ENCODE measurements around the gene ARSK.
"Not testable (repeated sequence)": the region's sequence is repeated elsewhere in the genome, so short reads cannot be mapped to it uniquely, and the experiment has no call there.

ARSK gene

DNA sequence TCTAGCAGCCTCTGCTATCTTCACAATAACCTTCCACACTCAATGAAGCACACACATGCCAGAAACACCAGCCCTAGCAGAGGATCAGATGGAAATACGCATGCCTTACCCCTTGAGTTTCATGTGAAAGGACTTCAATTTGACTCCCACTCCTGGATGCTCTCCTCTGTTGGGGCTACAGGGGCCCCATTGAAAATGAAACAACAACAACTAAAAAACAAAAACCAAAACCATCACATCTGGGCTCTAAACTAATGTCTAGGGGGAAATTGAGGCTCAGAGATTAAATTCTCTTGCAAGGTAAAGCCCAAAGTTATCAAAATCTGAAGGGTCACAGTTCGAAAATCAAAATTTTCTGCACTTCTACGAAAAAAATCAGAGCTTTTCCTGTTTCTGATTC, 83.7 kb downstream of the ARSK start:
- Histone ChIP-seq H3K9ac (ENCODE audit: low read length) (no peak overlapping the region), H3K27me3 (ENCODE audit: control insufficient read depth in 1 of 2, insufficient read depth in 2 of 2, low read length in 2 of 2) (no peaks in the 10 kb centered on the region), H3K4me1 (ENCODE audit: insufficient read depth, low read length) (no peaks in the 10 kb centered on the region), H3K27ac (ENCODE audit: low read depth, low read length) (no peak overlapping the region), H3K36me3 (ENCODE audit: insufficient read depth, low read length) (no peaks in the 10 kb centered on the region), H3K4me3 (ENCODE audit: low read depth in 1 of 2, low read length in 2 of 2) (no peak overlapping the region), H3K9me3 (ENCODE audit: low read length) (no peaks in the 10 kb centered on the region)

DNA sequence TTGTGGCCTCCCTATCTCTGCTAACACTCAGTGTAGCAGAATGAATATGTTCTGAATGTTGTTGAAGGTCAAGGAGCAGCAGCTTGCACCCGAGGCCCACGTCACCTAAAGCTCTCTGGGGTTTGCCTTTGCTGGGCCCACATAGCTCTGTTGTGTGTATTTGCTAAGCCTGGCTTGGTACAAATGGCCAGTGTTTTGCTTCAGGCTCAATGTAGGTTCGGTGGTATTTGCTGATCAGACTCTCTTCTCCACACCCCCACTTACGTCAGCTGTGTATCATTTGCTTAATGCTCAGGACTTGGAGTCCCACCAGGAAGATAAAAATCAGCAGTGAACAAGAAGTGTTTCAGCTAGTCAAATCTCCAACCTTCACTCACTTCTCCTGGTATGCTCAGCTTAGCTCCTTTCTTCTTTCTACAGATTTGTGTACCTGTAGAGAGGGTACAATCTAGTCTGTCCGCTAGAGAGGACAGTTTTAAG, 86.9 kb downstream of the ARSK start:
- Histone ChIP-seq H3K4me3 (ENCODE audit: low read depth in 1 of 2, low read length in 2 of 2) (no peak overlapping the region), H3K27me3 (ENCODE audit: control insufficient read depth in 1 of 2, insufficient read depth in 2 of 2, low read length in 2 of 2) (no peaks in the 10 kb centered on the region), H3K9ac (ENCODE audit: low read length) (no peak overlapping the region), H3K27ac (ENCODE audit: low read depth, low read length) (no peak overlapping the region), H3K9me3 (ENCODE audit: low read length) (no peaks in the 10 kb centered on the region), H3K4me1 (ENCODE audit: insufficient read depth, low read length) (peaks cover 8% of the 10 kb centered on the region), H3K36me3 (ENCODE audit: insufficient read depth, low read length) (no peaks in the 10 kb centered on the region)

DNA sequence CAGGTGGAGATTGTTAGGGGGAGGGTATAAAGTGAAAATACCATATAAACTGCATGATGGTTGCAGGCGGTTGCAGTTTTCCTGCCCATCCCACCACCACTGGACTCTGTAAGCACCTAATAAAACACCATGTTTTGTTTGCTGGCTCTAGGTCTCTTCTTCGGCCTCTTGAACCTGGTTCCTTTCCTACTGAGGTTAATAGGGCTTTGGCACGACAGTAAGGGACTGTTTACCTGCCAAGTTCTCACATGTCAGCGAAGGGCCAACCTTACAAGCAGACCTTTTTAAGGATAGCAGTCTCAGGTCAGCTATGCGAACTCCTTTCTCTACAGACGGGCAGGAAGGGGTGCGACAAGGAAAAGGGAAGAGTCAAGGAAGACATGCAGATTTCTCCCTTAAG, 88.3 kb downstream of the ARSK start:
- Histone ChIP-seq H3K9ac (ENCODE audit: low read length) (no peak overlapping the region), H3K4me3 (ENCODE audit: low read depth in 1 of 2, low read length in 2 of 2) (no peak overlapping the region), H3K36me3 (ENCODE audit: insufficient read depth, low read length) (no peaks in the 10 kb centered on the region), H3K4me1 (ENCODE audit: insufficient read depth, low read length) (peaks cover 8% of the 10 kb centered on the region), H3K27me3 (ENCODE audit: control insufficient read depth in 1 of 2, insufficient read depth in 2 of 2, low read length in 2 of 2) (no peaks in the 10 kb centered on the region), H3K27ac (ENCODE audit: low read depth, low read length) (no peak overlapping the region), H3K9me3 (ENCODE audit: low read length) (no peaks in the 10 kb centered on the region)

DNA sequence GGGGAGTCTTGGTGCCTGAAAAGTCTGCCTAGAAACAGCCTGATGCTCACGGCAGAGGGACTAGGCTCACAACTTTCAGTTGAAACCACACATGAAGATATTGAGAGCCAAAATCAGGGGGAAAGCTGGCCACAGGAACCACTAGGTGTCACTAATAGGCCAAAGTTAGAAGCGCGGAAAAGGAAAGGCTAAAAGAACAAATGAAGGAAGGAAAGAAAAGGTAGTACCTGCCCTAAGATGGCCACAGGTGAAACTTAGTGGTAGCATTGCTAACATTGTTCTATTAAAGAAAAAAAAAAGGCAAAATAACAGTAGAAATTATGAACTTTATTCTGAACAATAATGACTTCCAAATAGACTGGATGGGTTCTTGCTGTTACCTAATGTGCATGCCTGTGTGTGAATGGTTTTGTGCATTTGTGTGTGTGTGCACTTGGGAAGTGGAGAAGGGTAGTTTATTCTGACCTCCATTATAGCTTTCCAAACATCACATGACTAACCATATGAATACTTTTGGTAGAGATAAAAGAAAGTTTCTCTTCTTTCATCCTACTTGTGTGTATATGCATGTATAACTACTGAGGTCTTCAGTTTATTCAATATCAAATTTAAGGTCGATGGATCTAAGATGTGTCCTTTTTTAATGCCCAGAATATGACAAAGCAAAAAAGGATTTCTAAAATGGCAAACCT, 89.6 kb downstream of the ARSK start:
- Histone ChIP-seq H3K36me3 (ENCODE audit: insufficient read depth, low read length) (no peaks in the 10 kb centered on the region), H3K27ac (ENCODE audit: low read depth, low read length) (no peak overlapping the region), H3K9me3 (ENCODE audit: low read length) (no peaks in the 10 kb centered on the region), H3K4me1 (ENCODE audit: insufficient read depth, low read length) (peaks cover 8% of the 10 kb centered on the region), H3K4me3 (ENCODE audit: low read depth in 1 of 2, low read length in 2 of 2) (no peak overlapping the region), H3K27me3 (ENCODE audit: control insufficient read depth in 1 of 2, insufficient read depth in 2 of 2, low read length in 2 of 2) (no peaks in the 10 kb centered on the region), H3K9ac (ENCODE audit: low read length) (no peak overlapping the region)

DNA sequence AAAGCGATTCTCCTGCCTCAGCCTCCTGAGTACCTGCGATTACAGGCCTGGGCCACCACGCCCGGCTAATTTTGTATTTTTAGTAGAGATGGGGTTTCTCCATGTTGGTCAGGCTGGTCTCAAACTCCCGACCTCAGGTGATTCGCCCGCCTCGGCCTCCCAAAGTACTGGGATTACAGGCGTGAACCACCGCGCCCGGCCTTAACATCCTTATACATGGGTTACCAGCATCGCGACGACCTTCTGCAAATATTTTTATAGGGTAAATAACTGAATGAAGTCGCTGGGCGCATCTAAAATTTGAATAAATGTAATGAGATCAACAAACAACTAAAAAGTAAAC, 91.3 kb downstream of the ARSK start:
- not testable (repeated sequence) for H3K4me3 ChIP-seq (ENCODE audit: low read depth in 1 of 2, low read length in 2 of 2); H3K36me3 ChIP-seq (ENCODE audit: insufficient read depth, low read length); H3K9me3 ChIP-seq (ENCODE audit: low read length); H3K4me1 ChIP-seq (ENCODE audit: insufficient read depth, low read length); H3K27me3 ChIP-seq (ENCODE audit: control insufficient read depth in 1 of 2, insufficient read depth in 2 of 2, low read length in 2 of 2); H3K9ac ChIP-seq (ENCODE audit: low read length)
- peak overlapping the region; percentile 97 for H3K27ac ChIP-seq (ENCODE audit: low read depth, low read length)

DNA sequence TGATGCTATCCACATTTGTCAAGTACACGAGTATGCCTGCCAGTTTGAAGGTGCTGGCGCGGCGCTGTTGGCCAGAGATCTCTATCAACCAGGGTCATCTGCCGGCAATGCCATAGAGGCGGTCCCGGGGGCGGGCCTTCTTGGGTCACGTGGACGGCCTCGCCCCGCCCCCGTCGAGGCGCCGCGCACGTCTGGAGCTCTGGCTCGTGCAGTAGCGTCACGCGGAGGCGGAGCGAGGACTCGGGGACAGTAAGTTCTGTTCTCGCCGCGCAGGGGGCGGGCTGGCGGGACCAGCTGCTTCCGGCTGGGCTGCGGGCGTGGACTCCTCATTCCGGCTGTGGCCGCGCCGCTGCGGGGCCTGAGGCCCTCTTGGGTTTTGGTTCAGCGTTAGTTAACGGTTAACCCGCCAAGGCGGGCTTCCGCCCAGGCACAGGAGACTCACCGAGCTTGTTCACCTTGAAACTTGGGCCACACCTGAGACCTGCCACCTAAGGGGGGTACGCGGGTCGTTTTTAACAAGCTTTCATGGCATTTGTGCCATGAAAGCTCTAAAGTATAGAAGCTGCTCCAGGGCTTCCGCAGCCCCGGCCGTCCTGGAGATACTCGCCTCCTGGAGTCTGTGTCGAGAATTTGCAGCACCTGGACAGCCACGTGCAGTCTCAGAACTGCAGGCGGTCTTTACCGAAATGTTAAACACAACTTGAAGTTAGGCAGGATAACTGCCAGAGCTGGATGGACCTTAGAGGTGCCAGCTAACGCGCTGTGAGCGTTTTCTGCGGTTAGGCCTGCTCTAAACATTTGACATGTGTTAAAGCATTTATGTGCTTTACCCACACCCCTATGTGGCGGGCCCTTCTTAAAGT, 91.9 kb downstream of the ARSK start, which contains the start of gene RFESD:
Gene RFESD (plus strand): TSS at position 209 of the 863 bp plus-strand sequence. CDS start 5,495 bp downstream, outside the sequence.
- Histone ChIP-seq H3K27ac (ENCODE audit: low read depth, low read length) (peak within 1 kb of the TSS; percentile 97), H3K4me3 (ENCODE audit: low read depth in 1 of 2, low read length in 2 of 2) (peak within 1 kb of the TSS; percentile 67 to 96), H3K9ac (ENCODE audit: low read length) (peak within 1 kb of the TSS; percentile 92), H3K27me3 (ENCODE audit: control insufficient read depth in 1 of 2, insufficient read depth in 2 of 2, low read length in 2 of 2) (no peaks in the 10 kb centered on the region), H3K9me3 (ENCODE audit: low read length) (no peaks in the 10 kb centered on the region), H3K4me1 (ENCODE audit: insufficient read depth, low read length) (peaks cover 8% of the 10 kb centered on the region), H3K36me3 (ENCODE audit: insufficient read depth, low read length) (no peaks in the 10 kb centered on the region)

DNA sequence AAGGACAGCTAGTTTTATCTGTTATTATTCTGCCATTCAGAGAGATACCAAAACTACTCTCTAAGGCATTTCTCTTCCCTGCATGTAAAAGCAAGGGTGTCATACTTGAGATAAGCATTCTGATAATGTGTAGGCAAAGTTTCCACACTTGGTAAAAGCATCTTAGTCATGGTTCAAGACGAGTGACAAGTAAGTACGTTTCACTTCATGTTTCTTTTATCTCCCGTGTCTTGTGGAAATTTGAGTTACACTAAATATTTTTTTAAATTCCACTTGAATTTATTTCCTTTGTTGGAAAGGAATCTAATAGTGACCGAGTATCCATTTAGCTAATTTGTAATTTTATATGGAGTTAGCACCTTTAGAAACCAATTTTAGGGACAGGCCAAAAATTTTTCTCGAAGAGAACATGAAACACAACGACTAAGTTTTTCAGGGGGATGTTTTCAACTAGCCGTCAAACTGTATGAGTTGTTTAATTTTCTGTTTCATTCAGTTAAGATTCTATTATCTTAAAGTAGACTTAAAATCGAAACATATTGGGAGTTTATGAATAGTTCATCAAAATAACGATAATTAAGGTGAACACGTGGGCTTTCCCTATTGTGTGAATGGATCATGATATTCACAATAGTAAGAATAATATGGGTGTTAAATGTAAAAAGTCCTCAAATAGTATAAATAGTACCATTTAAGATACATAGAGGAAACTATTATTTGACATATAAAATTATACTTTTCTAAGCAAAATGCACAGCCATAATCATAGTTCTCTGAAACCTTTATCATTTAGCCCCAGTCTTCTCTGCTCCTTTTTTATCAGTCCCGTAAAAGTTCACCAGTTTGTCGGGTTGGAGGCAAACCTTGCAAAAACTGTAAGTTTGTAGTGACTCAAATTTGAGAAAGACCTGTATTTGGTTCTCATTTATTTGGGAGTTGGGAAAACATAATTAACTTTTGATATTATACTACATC, 93.3 kb downstream of the ARSK start:
- peak overlapping the region; percentile 97 for H3K27ac ChIP-seq (ENCODE audit: low read depth, low read length)
- H3K4me3 ChIP-seq (ENCODE audit: low read depth in 1 of 2, low read length in 2 of 2), result no peak overlapping the region
- no peaks in the 10 kb centered on the region for H3K9me3 ChIP-seq (ENCODE audit: low read length)
- H3K9ac ChIP-seq (ENCODE audit: low read length), result no peak overlapping the region
- no peaks in the 10 kb centered on the region for H3K27me3 ChIP-seq (ENCODE audit: control insufficient read depth in 1 of 2, insufficient read depth in 2 of 2, low read length in 2 of 2)
- peaks cover 8% of the 10 kb centered on the region for H3K4me1 ChIP-seq (ENCODE audit: insufficient read depth, low read length)
- H3K36me3 ChIP-seq (ENCODE audit: insufficient read depth, low read length), result no peaks in the 10 kb centered on the region

DNA sequence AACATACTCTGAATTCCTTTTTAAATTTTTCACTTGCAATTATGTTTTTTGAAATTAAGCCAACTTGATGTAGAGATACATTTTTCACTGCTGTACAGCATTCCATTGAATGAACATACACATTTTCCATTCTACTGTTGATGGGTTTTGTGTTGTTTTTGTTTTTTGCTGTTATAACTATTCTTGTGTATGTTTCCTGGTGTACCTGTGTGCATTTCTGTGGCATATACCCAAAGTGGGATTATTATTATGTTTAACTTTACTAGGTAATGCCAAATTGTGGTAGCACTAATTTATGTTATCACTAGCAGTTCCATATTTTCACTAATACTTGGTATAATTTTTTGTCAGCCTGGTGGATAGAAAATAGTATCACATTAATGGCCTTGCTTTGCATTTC, 94.4 kb downstream of the ARSK start:
- Histone ChIP-seq H3K4me3 (ENCODE audit: low read depth in 1 of 2, low read length in 2 of 2) (no peak overlapping the region), H3K27me3 (ENCODE audit: control insufficient read depth in 1 of 2, insufficient read depth in 2 of 2, low read length in 2 of 2) (no peaks in the 10 kb centered on the region), H3K9ac (ENCODE audit: low read length) (no peak overlapping the region), H3K9me3 (ENCODE audit: low read length) (no peaks in the 10 kb centered on the region), H3K4me1 (ENCODE audit: insufficient read depth, low read length) (peaks cover 5% of the 10 kb centered on the region), H3K27ac (ENCODE audit: low read depth, low read length) (no peak overlapping the region), H3K36me3 (ENCODE audit: insufficient read depth, low read length) (no peaks in the 10 kb centered on the region)

DNA sequence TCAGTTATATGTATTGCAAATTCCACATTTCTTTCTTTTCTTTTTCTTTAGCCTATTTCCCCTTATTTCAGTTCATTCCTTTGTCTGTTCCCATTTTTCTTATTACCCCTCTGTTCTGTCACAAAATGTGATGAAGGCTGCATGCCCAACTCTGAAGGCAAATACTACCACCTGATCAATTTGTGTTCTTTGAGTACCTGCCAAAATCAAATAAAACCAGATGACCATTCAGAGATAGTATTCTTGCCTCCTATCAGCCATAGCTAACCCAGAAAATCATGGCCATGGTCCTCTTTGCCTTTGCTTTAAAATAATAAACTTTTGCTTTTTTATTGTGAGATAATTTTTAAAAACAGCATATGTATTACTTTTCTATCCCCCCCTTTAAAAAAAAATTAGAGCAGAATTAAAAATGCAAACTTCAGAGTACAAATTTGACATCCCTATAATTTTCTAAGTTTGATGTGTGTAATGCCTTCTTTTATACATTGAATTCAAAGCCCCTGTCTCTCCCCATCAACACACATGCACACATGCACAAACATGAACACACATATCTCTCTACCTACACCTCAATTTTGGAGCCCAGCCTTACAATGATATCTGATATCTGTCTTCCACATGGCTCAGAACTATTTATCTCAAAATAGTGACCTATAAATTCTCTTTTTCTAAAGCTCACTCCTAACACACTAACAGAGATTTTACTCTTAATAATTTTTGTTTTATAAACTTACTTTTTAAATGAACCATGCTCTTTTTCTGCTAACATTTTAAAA, 95.1 kb downstream of the ARSK start:
- Histone ChIP-seq H3K27me3 (ENCODE audit: control insufficient read depth in 1 of 2, insufficient read depth in 2 of 2, low read length in 2 of 2) (no peaks in the 10 kb centered on the region), H3K36me3 (ENCODE audit: insufficient read depth, low read length) (no peaks in the 10 kb centered on the region), H3K4me1 (ENCODE audit: insufficient read depth, low read length) (no peaks in the 10 kb centered on the region), H3K4me3 (ENCODE audit: low read depth in 1 of 2, low read length in 2 of 2) (no peak overlapping the region), H3K27ac (ENCODE audit: low read depth, low read length) (no peak overlapping the region), H3K9me3 (ENCODE audit: low read length) (no peaks in the 10 kb centered on the region), H3K9ac (ENCODE audit: low read length) (no peak overlapping the region)

DNA sequence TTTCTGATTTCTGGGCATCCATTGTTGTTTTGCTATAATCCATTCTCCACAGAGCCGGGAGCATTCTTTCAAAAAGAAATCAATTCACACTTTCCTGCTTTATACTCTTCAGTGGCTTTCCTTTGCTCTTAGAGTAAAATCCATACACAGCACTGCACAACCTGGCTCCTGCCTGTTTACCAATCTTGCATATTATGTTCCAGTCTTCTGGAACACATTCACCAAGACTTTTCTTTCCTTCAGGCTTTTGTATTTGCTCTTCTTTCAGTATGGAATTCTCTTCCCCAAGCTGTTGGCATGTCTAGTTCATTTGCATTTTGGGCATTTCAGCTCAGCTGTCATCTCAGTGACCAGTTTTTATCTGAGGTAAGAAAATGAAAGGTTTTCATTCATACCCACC, 97.9 kb downstream of the ARSK start:
- Histone ChIP-seq H3K4me3 (ENCODE audit: low read depth in 1 of 2, low read length in 2 of 2) (no peak overlapping the region), H3K9ac (ENCODE audit: low read length) (no peak overlapping the region), H3K4me1 (ENCODE audit: insufficient read depth, low read length) (no peaks in the 10 kb centered on the region), H3K27me3 (ENCODE audit: control insufficient read depth in 1 of 2, insufficient read depth in 2 of 2, low read length in 2 of 2) (no peaks in the 10 kb centered on the region), H3K36me3 (ENCODE audit: insufficient read depth, low read length) (no peaks in the 10 kb centered on the region), H3K9me3 (ENCODE audit: low read length) (no peaks in the 10 kb centered on the region), H3K27ac (ENCODE audit: low read depth, low read length) (no peak overlapping the region)

Measured in muscle layer of colon (tissue), 2 donors.